ENCODE measurements around the gene DLAT.
"Not testable (repeated sequence)": the region's sequence is repeated elsewhere in the genome, so short reads cannot be mapped to it uniquely, and the experiment has no call there.

The DLAT gene

DNA sequence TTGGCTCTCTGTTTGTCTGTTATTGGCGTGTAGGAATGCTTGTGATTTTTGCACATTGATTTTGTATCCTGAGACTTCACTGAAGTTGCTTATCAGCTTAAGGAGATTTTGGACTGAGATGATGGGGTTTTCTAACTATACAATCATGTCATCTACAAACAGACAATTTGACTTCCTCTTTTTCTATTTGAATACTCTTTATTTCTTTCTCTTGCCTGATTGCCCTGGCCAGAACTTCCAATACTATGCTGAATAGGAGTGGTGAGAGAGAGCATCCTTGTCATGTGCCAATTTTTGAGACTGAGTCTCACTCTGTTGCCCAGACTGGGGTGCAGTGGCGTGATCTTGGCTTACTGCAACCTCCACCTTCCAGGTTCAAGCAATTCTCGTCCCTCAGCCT lies 23.0 kb downstream of the DLAT start:
- DNase-seq (ENCODE audit: low spot score); FAIRE-seq: not testable (repeated sequence)

DNA sequence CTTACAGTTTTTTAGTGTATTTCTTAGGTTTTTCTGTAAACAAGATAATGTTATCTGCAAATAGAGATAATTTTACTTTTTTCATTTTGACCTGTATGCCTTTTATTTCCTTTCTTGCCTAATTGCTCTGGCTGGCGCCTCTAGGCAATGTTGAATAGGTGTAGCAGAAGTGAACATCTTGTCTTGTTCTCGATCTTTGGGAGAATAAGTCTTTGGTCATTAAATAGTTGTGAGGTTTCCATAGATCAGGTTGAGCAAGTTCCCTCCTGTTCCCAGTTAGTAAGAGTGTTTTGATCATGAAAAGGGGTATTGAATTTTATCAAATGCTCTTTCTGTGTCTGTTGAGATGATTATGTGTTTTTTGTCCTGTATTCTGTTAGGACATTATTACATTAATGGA lies 24.6 kb downstream of the DLAT start:
- no peak for DNase-seq (ENCODE audit: low spot score)
- no peak for FAIRE-seq

DNA sequence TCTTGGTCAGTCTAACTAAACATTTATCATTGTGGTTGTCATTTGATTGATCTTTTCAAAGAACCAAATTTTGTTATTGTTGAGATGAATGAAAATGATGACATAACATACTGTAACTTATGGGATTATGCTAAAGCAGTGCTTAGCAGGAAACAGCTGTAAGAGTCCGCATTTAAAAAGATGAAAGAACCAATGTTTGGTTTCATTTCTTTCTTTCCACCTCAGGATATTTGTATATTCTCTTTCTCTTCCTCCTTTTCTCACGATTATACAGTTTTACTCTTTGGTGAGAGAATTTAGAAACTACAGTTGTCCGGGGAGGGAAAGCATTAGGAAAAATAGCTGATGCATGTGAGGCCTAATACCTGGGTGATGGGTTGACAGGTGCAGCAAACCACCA lies 25.5 kb downstream of the DLAT start:
- no peak for DNase-seq (ENCODE audit: low spot score)

DNA sequence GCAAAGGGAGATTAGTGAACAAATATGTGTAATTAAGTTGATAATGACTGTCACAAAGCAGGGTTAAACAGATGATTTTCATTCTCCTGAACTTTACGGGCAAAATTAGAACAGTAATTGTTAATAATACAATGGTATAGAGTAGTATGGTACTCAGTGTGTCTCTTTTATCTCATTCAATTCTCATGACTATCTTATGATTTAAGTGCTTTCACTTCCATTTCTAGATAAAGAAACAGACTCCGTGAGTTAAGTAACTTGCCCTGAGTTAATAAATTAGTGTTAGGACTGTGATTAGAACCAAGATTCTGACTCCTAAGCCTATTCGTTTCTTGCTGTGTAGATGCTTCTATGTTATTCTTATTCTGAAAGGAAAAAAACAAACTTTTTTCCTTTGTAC lies 26.6 kb downstream of the DLAT start:
- DNase-seq (ENCODE audit: low spot score) (no peak), FAIRE-seq (no peak)

More for the DNA sequence above, 25.5 kb downstream of the DLAT start:
- FAIRE-seq: no peak

DNA sequence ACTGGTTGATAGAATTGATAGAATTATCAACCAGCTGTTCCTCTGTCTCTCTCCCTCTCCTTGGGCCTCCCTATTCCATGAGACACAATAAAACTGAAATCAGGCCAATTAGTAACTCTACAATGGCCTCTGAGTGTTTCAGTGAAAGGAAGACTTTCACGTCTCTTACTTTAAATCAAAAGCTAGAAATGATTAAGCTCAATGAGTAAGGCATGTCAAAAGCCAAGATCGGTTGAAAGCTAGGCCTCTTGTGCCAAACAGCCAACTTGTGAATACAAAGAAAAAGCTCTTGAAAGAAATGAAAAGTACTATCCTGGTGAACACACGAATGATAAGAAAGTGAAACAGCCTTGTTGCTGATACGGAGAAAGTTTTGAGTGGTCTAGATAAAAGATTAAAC lies 32.0 kb downstream of the DLAT start:
- no peak for FAIRE-seq

DNA sequence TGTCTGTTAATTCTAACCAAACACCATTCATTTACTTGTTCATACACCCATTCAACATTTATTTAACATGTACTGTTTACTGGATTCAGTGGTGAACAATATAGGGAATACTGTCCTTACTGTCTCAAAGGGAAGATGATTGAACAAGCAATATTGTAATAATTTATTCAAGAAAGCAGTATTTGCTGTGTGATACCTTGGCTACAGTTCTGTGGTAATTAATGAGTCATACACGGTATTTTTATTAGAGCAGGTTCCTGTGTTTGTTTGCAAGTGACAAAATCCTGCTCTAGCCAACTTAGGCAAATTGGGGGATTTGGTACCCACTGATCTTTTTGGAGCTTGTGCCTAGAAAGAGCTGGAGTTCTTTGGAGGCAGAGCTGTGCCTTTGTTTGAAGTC lies 32.9 kb downstream of the DLAT start:
- DNase-seq (ENCODE audit: low spot score) (no peak), FAIRE-seq (no peak)

More for the DNA sequence above, 32.0 kb downstream of the DLAT start:
- DNase-seq (ENCODE audit: low spot score): no peak

DNA sequence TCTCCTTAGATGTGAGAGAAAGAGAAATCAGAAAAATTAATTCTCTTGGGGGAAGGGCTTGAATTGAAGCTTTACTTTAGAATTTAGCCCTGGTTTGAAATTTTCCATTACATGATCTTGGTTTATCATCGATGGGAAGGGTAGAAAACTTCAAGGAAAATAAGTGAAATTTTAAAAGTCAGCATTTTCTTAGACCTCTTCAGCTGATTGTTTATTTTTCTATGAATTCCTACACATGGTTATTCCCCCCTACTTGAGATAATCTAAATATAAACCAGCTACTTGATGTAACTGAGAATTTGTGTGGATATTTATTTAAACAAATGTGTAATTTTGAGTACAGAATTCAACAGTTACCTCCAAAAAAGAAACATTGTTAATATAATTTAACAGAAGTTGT lies 37.7 kb downstream of the DLAT start:
- DNase-seq (ENCODE audit: low spot score) (no peak), FAIRE-seq (no peak)

DNA sequence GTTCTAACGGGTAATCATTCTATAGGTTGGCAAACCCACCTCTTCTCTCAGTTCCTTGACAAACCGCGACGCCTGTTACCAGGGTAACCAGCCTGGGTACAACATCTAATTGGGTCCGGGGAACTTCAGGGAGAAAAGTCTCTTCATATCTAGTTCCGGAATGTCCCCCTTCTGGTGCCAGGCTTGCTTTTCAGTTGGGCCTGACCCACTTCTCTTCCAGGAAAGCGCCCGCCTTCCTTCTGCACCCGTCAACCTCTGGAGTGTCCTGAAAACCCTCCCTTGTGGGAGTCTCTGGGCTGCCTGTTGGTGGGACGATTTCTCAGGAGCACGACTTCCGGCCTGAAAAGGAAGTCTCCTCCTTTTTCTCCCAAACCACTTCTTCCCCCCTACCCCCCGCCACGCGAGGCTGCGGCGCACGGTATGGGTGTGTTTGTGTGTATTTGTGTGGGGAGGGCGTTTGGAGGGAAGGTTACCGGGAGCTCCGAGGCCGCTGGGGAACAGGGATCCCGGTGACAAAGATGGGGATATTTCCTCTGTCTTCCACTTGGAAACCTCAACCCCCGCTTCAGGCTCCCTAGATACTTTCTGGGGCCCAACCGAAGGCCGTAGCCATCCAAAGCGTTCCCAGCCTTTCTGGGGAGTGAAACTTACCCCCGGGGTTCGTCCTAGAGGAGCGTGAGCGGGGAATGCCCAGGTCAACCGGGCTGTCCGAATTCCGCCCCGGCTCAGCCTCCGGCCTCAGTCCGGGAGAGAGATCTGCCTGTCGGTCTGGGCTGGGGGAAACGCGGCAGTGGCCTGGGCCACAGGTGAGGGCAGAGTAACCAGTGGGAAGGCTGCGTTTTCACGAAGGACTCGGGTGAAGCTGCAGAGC lies 49.0 kb downstream of the DLAT start, which contains the start of the genes NKAPD1 and PIH1D2:
TSS of gene NKAPD1 (plus strand) at position 359 of the 871 bp plus-strand sequence. CDS start 1,276 bp downstream, outside the sequence.
TSS of gene PIH1D2 (minus strand) at position 77 of the 871 bp plus-strand sequence. CDS start 843 bp downstream, outside the sequence.
- DNase-seq (ENCODE audit: low spot score): peak; percentile 67
- FAIRE-seq: peak; percentile 11

DNA sequence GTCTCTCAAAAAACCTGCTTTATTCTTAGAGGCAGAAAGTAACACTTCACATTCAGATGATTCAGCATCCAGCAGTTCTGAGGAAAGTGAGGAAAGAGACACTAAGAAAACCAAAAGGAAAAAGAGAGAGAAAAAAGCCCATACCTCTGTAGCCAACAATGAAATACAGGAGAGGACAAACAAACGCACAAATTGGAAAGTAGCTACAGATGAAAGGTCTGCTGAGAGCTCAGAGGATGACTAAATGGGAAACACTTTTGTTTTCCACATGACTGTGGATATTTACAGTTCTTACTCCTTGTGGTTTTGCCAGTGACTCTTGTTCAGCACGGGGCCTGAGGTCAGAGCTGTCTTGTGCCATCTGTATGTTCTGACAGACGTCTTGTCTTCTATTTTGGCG lies 57.5 kb downstream of the DLAT start:
- no peak for FAIRE-seq
- peak; percentile 32 for DNase-seq (ENCODE audit: low spot score)

DNA sequence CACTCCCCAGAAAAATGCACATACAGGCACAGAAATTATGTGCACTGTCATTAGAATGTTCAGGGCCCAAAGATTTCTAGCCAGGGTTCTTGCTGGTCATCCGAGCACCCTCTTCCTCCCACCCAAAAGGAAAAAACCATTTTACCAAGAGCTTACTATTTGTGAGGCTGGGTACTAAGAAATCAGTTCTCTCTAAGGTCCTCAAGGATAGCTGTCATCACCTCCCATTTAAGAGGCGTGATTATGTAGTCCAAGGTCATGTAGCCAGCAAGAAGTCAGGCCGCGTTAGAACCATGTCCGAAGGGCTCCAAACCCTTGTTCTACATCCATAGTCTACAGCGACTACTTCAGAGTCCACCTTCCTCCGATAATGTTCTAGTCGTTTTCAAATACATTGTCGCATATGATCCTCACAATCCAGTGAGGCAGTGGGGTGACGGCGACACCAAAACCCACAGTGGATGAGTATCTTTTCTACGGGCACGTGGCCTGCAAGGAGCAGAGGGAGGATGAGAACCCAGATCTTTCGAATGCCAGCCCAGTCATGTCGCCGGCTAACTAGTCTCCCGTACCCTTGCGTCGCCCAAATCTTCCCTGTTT lies 60.7 kb downstream of the DLAT start:
- FAIRE-seq (no peak), DNase-seq (ENCODE audit: low spot score) (no peak)

DNA sequence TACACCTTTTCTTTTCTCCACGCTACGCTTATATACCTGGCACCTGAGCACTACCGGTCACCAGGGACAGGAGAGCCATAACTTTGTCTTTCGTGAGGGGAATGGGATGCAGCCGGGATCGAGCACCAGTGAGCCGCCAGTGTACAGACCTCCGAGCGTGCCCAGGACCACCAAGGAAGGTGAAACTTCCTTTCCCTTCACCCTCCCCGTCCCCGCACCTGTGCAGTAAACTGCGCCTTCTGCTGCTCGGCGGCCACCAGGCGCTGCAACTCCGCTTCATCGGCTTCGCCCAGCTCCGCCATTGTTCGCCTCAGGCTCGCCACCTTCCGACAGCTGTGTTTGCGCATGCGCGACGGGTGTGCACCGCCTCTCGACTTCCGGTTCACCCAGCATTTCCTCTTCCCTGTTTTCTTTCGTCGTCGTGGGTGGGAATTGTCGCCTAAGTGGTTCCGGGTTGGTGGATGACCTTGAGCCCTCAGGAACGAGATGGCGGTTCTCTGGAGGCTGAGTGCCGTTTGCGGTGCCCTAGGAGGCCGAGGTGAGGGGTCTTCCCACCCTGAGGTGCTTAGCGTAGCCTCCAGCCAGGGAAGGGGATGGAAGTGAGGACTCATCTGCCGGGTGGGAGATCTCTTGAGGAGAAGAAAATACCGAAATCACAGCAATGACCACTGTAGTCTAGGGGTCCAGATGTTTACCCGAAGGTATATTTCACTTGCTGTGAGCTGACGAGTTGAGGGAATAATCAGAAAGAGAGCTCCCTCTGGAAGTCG lies 61.4 kb downstream of the DLAT start, which contains the start of the genes SDHD and TIMM8B:
TSS of gene SDHD (plus strand) at position 452 of the 770 bp plus-strand sequence. CDS start at position 487, 35 bp downstream.
TSS of gene TIMM8B (minus strand) at position 335 of the 770 bp plus-strand sequence. CDS start at position 302, 33 bp downstream.
- FAIRE-seq (peak; percentile 55), DNase-seq (ENCODE audit: low spot score) (peak; percentile 93)

DNA sequence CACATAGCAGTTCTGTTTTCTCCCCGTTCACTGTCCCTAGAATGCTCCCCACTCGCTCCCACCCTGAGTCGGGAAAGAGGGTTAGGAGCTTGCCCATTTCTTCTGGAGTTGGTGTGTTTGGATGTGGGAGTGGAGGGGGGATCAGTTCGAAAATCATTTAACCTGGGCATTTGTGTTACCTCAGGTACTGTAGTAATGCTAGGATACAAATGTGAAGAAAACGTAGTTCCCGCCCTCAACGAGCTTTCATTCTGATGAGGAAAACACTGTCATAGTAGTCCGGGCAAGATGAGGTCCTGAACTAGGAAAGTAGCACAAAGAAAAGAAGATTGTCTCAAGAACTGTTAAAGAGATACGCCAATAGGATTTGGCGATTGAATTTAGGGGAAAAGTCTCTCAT lies 62.0 kb downstream of the DLAT start:
- no peak for FAIRE-seq
- DNase-seq (ENCODE audit: low spot score): no peak

DNA sequence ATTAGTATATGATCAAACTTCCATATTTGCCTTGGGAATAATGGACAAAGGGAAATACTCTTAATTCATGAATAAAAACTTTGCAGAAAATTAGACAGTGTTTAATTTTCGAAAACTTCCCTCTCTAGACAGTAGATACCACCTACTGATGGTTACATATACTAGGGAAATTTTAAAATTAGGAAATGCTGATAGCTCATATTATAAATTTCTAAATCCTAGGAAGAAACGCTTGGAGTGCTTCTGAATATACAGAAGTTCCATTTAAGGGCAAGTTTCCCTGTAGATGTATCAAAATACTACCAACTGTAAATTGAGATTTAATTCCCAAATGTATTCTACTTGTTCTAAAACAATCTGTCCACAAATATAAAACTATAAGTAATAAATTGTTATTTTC lies 70.1 kb downstream of the DLAT start:
- not testable (repeated sequence) for FAIRE-seq

DNA sequence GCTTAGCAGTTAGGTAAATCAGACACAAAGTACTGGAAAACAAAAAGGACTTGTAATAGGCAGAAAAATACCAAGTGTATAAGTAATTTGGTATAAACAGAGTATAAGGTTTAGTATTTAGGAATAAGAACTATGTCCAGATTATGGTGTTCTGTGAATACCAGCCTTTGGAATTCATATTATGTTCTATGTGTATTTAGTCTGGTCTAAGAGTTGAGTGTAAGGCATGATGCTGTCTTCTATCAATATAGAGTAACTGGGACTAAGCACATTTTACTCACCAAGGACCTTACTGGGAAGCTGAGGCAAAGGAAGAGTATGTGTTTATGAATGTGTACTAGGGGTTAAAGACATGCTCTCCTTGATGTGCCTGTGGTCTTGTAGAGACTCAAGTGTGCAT lies 71.0 kb downstream of the DLAT start:
- DNase-seq (ENCODE audit: low spot score) (no peak), FAIRE-seq (no peak)

More for the DNA sequence above, 70.1 kb downstream of the DLAT start:
- not testable (repeated sequence) for DNase-seq (ENCODE audit: low spot score)

DNA sequence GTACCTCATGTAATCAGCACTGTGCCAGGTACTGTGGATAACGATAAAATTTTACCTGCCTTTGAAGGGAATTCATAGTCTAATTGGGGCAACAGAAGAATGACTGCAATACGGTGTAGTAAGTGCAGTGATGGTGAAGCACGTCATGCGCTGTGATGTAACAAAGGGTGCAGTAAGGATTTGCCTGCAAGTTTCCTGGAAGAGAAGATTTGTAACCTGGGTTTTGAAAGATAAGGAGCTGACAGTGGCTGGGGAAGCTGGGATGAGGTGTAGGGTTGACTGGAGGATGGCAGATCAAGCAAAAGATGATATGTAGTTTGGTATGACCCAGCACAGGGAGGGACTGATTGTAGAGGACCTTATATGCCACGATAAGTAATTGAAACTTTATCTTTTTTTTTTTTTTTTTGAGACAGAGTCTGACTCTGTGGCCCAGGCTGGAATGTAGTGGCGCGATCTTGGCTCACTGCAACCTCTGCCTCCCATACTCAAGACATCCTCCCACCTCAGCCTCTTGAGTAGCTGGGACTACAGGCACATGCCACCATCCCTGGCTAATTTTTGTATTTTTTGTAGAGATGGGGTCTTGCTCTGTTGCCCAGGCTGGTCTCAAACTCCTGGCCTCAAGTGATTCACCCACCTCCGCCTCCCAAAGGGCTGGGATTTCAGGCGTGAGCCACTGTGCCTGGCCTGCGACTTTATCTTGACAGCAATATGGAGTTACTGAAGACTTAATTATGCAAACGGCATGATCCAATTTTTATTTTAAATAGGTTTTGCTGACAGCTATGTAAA lies 72.7 kb downstream of the DLAT start:
- FAIRE-seq (no peak), DNase-seq (ENCODE audit: low spot score) (no peak)

DNA sequence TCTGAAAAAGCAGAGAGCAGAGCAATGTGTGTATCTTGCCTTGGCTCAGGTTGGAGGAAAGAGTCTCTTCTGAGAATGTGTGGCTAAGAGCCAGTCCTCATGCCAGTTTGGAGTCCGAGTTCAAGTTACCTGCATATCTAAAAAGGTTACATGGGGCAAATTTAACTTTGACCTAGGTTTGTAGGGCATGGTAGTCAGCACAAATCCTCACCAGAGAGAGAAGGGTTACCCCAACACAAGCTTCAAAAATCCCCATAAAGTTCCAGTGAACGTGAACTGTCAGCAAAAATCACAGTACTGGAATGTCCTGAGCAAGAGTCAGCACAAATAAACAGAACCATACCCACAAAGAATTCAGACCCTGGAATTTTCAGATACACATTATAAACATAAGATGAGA lies 75.3 kb downstream of the DLAT start:
- DNase-seq (ENCODE audit: low spot score) (no peak), FAIRE-seq (no peak)

DNA sequence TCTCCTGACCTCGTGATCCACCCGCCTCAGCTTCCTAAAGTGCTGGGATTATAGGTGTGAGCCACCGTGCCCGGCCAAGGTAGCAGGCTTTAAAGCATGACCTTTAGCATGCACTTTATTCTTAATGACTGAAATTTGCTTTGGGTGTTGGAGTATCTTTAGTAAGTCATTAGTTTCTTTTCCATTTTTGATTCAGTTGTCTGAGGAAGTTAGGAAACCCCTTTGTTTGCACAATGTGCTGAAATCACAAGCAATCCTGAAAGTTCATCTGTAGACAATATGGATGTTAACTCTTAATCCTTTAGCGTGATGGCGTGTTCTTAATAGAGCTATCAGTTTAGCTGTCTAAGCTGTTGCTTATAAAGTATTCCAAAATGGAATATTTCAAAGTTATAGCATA lies 78.2 kb downstream of the DLAT start:
- FAIRE-seq (no peak), DNase-seq (ENCODE audit: low spot score) (no peak)

DNA sequence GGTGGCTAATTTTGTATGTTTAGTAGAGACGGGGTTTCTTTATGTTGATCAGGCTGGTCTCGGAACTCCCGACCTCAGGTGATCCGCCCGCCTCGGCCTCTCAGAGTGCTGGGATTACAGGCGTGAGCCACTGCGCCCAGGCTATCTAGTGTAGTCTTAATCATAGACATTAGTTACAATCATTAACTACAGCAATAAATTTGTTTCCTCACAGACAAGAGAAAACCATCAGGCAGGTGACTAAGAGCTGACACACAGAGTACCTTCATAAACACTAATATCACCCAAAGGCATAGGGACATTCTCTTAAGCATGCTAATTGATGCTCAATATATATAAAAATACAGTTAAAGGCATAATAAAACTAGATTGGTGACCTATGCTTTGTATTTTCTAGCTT lies 80.9 kb downstream of the DLAT start:
- peak; percentile 62 for DNase-seq (ENCODE audit: low spot score)
- FAIRE-seq: peak; percentile 81
